Psoas muscle (tissue), 8 donors: ENCODE results near the gene STAT6. TPM values are rescaled to one million over a fixed set of nuclear protein-coding genes. Genes with fewer than 3 reads are reported as not detected.

Experiments used
- ATAC-seq, 4 donors: fragments of 200-7000 bp; cut with Tn5 transposase; one replicate each; pipeline ENCODE4 v1.9.1; 2020; ENCODE audit warnings: moderate library complexity in 3 of 4, mild to moderate bottlenecking in 2 of 4
- DNase-seq, 2 donors: peaks; one replicate each; pipeline ENCODE4 v3.0.0-alpha.2; 2020
- H3K27ac ChIP-seq: fragments of 200-600 bp; one replicate; pipeline ENCODE4 v1.8.0; 2022
- H3K27me3 ChIP-seq, 3 donors: fragments of 200-600 bp in 1 of 3; one replicate each; pipeline versions ENCODE4 v1.6.1 to v1.8.0; 2013 to 2022; ENCODE audit warnings: low read length in 2 of 3, mild to moderate bottlenecking in 2 of 3, moderate library complexity in 1 of 3; ENCODE audit not compliant: insufficient read depth in 3 of 3
- H3K36me3 ChIP-seq, 2 donors: fragments of 200-600 bp in 1 of 2; one replicate each; pipeline versions ENCODE4 v1.6.1 to v1.8.0; 2013 to 2022; ENCODE audit warnings: low read depth in 1 of 2, mild to moderate bottlenecking in 1 of 2, moderate library complexity in 1 of 2; ENCODE audit not compliant: insufficient read depth in 1 of 2
- H3K4me1 ChIP-seq: fragments of 200-600 bp; one replicate; pipeline ENCODE4 v1.8.0; 2022
- H3K4me3 ChIP-seq: fragments of 200-600 bp; one replicate; pipeline ENCODE4 v1.8.0; 2022; ENCODE audit warnings: mild to moderate bottlenecking
- H3K9me3 ChIP-seq: fragments of 200-600 bp; one replicate; pipeline ENCODE4 v1.8.0; 2022
- CTCF ChIP-seq: fragments of 200-600 bp; IDR thresholded peaks from one replicate; pipeline ENCODE4 v1.8.0; 2022; ENCODE audit warnings: antibody characterized with exemption
- WGBS, 3 donors: extraction: QIAGEN DNeasy Blood & Tissue Kit; methylation state at CpG; one replicate each; pipeline versions ENCODE4 v1.1.6 to v1.1.7; 2013; 5-methylcytosine and 5-hydroxymethylcytosine counted together
- intact Hi-C, 2 donors: fragments of 100-400 bp; cut with DNase I; formaldehyde crosslinking; loops; one replicate each; pipeline versions ENCODE4 v1.11.0 to v1.14.2; 2022
- polyA plus RNA-seq, 3 donors: library from polyadenylated mRNA; stranded (reverse); fragments of 200-250 nt; gene quantifications; one replicate each; pipeline ENCODE4 v1.2.3, GENCODE V29; 2013
- total RNA-seq, 4 donors: library from RNA; stranded (reverse); fragmentation: NEBNext Ultra II Directional in 2 of 4; extraction: Animal tissue kit (Norgen Biotek cat#: 25700) in 2 of 4; gene quantifications; one replicate each; pipeline versions ENCODE4 v1.2.1 to v1.2.4, GENCODE V29; 2021 to 2023
- donor health status: healthy with polysubstance abuse.
- donor health status: DM: no; HTN: no; CAD: no; lungs with moderate emphysema.
- donor health status: Bipolar disorder and iron deficiency.
- donor health status: healthy.
- donor health status: DM: yes; HTN: yes; CAD: no.
- donor health status: DM: no; HTN: no; CAD: no.
- donor health status: DM: no; HTN: no; CAD: no.
- donor health status: DM: yes; HTN: yes; CAD: no.

Gene STAT6
- total and polyA plus RNA-seq, 7 donors: 10.4 to 27.7 (median 14.1) TPM

GRCh38 chr12:57095440-57095839 lies 15.7 kb downstream of the STAT6 start:
- ATAC-seq (no peak), DNase-seq (no peak)
- Histone ChIP-seq H3K27me3 (no peaks in the 10 kb centered on the region), H3K4me1 (peaks cover 15% of the 10 kb centered on the region), H3K9me3 (no peaks in the 10 kb centered on the region), H3K4me3 (no peak overlapping the region), H3K27ac (no peak overlapping the region), H3K36me3 (peaks cover 7 to 55% of the 10 kb centered on the region in 2 donors)
- 91 to 95% (median 94%) methylated on average over 3 of the region's 3 CpGs for WGBS, 3 donors
- no peak for TF ChIP-seq CTCF
- intact Hi-C loops: no loop called here

GRCh38 chr12:57094208-57095160 lies 16.7 kb downstream of the STAT6 start:
- Histone ChIP-seq H3K9me3 (no peaks in the 10 kb centered on the region), H3K36me3 (peaks cover 7 to 47% of the 10 kb centered on the region in 2 donors), H3K27ac (no peak overlapping the region), H3K4me1 (peaks cover 24% of the 10 kb centered on the region), H3K27me3 (no peaks in the 10 kb centered on the region), H3K4me3 (no peak overlapping the region)
- TF ChIP-seq CTCF: no peak
- DNase-seq (no peak), ATAC-seq (no peak)
- intact Hi-C loops: no loop called here
- WGBS, 3 donors: 64 to 68% (median 67%) methylated on average over 15 of the region's 15 CpGs

- Histone ChIP-seq H3K4me3 (peak overlapping the region; percentile 11), H3K4me1 (peaks cover 24% of the 10 kb centered on the region), H3K27ac (peak overlapping the region; percentile 4)
These were observed 17.6 kb downstream of the STAT6 start for GRCh38 chr12:57093415-57094207.

GRCh38 chr12:57092876-57093414 lies 18.2 kb downstream of the STAT6 start:
- Histone ChIP-seq H3K27ac (no peak overlapping the region), H3K4me3 (no peak overlapping the region), H3K27me3 (no peaks in the 10 kb centered on the region), H3K36me3 (peaks cover 7 to 43% of the 10 kb centered on the region in 2 donors), H3K9me3 (no peaks in the 10 kb centered on the region), H3K4me1 (peaks cover 24% of the 10 kb centered on the region)
- ATAC-seq (no peak), DNase-seq (no peak)
- intact Hi-C loops: no loop called here
- WGBS, 3 donors: 84 to 92% (median 91%) methylated on average over 4 of the region's 4 CpGs
- no peak for TF ChIP-seq CTCF

More at GRCh38 chr12:57093415-57094207, 17.6 kb downstream of the STAT6 start:
- DNase-seq (peak; percentile 78 to 82), ATAC-seq (peak; percentile 31 to 43 (median 36))
- 58 to 67% (median 62%) methylated on average over 24 of the region's 24 CpGs for WGBS, 3 donors
- peak; percentile 40 for TF ChIP-seq CTCF
- intact Hi-C loops: no loop called here
- peaks cover 7 to 43% of the 10 kb centered on the region in 2 donors for H3K36me3 ChIP-seq
- no peaks in the 10 kb centered on the region for H3K27me3 ChIP-seq
- no peaks in the 10 kb centered on the region for H3K9me3 ChIP-seq
